GM19328 (cell line): ENCODE measurements around the gene TYW1B.
"Not testable (repeated sequence)": the region's sequence is repeated elsewhere in the genome, so short reads cannot be mapped to it uniquely, and the experiment has no call there.

Experiments
- ATAC-seq: cut with Tn5 transposase; IDR thresholded peaks from one replicate; pipeline ENCODE4 v1.9.1; 2021; ENCODE audit warnings: mild to moderate bottlenecking, moderate library complexity; ENCODE audit not compliant: unreplicated experiment

Gene TYW1B

DNA sequence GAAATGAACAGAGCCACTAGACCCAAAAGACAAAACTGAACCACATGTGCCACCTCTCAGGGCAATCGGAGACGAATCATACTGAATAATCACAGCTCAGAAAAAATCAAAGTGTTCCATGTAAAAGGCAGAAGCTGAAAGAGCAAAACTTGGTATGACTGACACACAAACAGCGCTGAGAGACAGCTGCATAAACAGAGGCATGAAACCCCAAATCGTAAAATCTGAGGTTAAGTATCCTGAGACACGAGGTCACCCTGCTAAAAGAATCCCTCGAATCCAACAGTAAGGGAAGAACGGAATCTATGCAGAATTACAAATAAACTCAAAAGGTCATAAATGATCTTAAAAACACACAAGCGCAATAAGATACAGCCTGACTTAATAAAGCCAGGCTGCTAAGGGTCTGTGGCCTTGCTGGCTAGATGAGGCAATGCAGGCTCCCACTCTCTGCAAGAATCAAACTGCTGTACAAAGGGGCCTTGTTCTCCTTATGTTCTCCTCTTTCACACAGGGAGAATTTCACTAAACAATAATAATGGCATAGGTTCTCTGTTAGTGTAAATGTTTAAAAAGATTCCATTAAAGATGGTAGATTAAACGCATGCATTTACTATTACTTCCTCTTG lies 247.7 kb downstream of the TYW1B start:
- not testable (repeated sequence) for ATAC-seq

DNA sequence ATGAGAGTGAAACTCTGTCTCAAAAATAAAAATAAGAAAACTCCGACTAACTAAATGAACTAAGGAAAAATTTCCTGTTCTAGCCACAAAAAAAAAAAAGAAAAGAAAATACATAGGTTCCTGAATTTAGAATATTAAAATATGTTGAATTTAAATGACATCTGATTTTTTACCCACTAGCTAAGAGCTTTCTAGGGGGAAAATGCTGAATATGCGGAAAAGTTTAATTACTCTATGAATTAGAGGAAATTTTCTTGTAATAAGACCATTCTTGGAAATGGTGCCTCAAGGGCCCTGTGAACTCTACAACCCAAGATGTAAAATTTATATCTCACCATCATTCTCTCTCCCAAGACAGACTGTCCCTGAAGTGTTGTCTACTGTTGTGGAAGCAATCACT lies 250.9 kb downstream of the TYW1B start:
- ATAC-seq = no peak

DNA sequence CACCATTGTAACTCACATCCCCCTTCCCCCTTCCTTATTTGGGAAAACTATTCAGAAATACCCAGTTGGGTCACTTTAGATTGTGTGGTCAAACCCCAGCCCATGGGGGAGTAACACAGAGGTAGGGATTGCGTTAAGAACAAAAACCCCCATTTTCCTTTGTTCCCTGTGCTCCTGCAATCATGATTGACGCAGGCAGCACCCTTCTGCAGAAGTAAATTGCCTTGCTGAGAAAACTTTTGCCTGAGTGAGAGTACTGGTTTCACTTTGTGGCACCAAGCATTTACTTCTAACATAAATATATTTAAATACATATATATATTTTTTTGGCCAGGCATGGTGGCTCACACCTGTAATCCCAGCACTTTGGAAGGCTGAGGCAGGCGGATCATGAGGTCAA lies 266.0 kb downstream of the TYW1B start:
- ATAC-seq = not testable (repeated sequence)

DNA sequence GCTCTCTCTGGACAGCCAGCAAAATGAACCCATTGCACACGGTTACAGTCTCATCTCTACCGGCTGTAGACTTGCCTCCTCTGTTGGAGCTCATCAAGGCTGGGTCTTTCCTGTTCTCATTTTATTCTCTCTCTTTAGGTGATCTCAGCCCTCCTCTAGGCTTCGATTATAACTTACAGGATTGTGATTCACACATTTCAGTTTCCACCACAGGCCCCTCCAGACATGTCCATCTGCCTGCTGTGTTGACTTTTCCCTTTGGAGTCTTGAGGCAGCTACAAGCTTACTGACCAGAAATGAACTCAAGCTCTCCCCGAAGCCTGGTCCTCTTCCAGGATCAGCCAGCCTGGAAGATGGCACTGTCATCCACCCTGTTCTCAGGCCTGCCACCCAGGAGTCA lies 268.5 kb downstream of the TYW1B start:
- not testable (repeated sequence) for ATAC-seq

DNA sequence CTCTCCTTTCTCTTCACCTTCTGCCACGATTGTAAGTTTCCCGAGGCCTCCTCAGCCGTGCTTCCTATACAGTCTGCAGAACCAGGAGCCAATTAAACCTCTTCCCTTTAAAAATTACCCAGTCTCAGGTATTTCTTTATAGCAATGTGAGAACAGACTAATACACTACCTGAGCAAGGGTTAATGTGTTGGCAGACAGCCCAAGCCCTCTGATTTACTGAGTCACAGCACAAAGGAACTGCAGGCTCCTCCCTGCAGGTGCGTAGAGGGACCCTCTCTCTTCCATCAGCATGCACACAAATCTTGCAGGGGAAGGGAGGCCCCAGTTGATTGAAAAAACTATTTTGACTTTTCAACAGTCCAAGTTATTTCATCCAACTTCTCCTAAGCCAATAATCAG lies 271.3 kb downstream of the TYW1B start:
- not testable (repeated sequence) for ATAC-seq

DNA sequence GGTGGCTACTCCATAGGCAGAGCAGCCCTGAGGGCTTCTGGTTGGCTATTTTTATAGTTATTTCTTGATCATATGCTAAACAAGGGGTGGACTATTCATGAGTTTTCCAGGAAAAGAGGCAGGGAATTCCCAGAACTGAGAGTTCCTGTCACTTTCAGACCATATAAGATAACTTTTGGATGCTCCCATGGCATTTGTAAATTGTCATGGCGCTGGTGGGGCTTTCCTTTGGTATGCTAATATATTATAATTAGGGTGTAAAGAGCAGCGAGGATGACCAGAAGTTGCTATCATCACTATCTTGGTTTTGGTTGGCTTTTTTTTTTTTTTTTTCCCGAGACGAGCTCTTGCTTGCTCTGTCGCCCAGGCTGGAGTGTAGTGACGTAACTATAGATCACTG lies 272.8 kb downstream of the TYW1B start:
- ATAC-seq = not testable (repeated sequence)

- ATAC-seq = not testable (repeated sequence)
Measured at GRCh38 chr7:72554401-72554800, 273.6 kb downstream of the TYW1B start.

DNA sequence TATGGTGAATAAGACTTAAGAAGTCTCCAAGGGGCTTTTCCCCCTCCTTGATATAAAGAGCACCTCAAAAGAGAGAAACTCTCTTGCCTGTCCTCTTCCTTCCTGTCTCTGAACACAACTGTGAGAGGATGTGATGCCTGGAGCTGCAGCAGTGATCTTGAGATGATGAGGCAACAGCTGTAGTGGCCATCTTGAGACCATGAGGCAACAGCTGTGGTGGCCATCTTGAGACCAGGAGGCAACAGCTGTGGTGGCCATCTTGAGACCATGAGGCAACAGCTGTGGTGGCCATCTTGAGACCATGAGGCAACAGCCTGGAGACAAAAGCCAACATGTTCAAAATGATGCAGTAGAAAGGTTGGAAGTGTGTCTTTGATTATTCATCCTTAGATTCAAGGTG lies 277.5 kb downstream of the TYW1B start:
- not testable (repeated sequence) for ATAC-seq

DNA sequence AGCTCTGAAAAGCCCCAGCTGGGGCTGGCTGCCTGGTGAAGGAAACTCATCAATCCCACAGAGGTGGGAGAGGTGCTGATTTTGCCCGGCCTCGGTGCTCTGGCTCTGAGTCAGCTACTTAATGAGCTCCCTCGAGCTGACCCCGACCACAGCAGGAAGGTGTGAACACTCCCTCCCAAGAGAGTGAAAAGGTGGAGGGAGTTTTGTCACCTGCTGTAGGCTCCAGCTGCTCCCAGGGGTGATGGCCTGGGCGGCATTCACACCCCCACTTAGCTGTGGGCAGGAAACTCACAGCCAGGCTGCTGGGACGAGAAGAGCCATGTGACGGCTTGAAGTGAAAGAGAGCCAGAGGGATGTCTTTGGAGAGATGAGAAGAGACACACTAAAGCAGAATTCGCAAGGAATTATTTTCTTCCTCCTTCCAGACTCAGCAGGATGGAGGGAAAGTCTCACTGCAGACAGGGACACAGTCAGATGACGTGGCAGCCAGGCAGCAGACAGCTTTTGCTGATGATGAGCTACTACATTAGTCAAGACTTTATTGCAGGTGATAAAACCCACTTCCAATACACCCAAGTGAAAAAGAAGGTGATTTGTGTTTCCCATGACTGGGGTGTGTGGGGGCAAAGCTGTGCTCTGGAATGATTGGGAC lies 281.3 kb downstream of the TYW1B start:
- ATAC-seq = not testable (repeated sequence)

- ATAC-seq = not testable (repeated sequence)
Measured at GRCh38 chr7:72544531-72544930, 283.5 kb downstream of the TYW1B start.

DNA sequence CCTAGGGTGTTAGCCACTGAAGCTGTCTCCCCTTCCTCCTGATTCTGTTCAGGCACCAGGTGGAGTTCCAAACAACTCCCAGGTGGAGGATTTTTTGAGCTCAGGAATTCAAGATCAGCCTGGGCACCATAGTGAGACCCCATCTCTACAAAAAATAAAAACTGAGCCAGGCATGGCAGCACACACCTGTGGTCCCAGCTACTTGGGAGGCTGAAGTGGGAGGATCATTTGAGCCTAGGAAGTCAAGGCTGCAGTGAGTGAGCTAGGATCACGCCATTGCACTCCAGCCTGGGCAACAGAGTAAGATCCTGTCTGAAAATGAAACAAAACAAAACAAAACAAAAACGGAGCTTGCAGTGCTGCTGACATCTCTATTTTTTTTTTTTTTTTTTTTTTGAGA lies 287.1 kb downstream of the TYW1B start:
- ATAC-seq = no peak

DNA sequence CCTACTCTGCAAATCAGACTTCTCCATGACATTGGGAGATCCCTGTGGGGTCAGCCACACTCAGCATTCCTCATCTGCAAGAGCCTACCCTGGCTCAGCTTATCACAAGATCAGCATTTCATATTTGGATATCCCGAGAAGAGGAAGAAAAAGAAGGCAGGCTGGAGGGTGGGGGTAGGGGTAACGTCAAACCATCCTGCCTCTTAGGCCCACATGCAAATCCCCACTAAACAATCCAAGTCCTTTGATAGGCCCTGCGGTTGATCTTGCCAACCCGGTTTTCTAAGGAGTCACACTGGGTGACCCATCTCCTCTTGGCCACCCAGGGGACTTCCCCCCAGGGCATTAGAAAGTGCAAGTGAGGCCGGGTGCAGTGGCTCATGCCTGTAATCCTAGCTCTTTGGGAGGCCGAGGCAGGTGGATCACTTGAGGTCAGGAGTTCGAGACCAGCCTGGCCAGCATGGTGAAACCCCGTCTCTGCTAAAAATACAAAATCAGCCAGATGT lies 287.8 kb downstream of the TYW1B start:
- ATAC-seq = no peak

DNA sequence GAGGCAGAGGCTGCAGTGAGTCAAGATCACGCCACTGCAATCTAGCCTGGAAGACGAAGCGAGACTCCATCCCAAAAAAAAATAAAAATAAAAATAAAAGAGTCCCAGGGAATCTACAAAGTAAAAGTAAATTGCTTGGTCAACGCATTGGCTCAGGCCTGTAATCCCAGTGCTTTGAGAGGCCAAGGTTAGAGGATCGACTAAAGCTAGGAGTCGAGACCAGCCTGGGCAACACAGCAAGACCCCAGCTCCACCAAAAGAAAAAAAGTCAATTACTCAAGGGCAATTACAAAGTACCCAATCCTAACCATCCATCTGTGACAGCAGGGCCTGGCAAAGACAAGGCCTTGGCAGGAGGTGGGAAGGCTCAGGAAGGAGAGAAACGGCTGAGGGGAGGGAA lies 288.3 kb downstream of the TYW1B start:
- no peak for ATAC-seq

- ATAC-seq = no peak
Measured at GRCh38 chr7:72538856-72539255, 289.1 kb downstream of the TYW1B start.

GRCh38 chr7:72538147-72538546 lies 289.9 kb downstream of the TYW1B start:
- ATAC-seq = no peak

DNA sequence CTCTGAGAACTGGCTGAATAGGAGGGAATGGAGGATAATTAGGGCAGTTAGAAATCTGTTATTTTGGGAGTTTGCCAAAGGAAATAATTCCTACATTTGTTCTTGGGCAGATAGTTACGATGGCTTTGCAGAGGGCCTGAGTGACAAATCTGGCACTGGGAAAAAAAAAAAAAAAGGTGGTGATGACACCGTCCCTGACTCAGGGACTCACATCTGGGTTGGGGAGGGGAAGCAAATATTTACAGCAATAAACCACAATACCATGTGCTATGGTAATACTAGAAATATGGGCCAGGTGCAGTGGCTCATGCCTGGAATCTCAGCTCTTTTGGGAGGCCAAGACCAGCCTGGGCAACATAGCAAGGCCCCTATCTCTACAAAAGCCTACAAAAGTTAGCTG lies 292.0 kb downstream of the TYW1B start:
- not testable (repeated sequence) for ATAC-seq

DNA sequence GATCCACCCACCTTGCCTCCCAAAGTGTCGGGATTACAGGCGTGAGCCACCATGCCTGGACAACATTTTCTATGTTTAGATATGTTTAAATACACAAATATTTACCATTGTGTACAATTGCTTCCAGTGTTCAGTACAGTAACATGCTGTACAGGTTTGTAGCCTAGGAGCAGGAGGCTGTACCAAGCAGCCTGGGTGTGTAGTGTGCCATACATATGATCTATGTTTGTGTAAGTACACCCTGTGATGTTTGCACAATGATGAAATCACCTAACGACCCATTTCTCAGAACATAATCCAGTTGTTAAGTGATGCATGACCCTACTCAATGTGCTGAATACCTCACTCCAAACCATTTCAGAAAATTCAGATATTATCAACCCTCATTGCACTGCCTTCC lies 297.0 kb downstream of the TYW1B start:
- not testable (repeated sequence) for ATAC-seq
